Endothelial cell of umbilical vein (primary cell): ENCODE data around the gene ANKRD13D. TPM values are rescaled to one million over a fixed set of nuclear protein-coding genes. Genes with fewer than 3 reads are reported as not detected.

Experiments
- BruUV-seq: library from RNA; stranded (reverse); fragments of 400-500 nt; replicated peaks from 2 replicates; lab custom pipeline; 2021; lab: Mats Ljungman, UMichigan
- CTCF ChIA-PET: fragments of 300-600, 350-600 bp; sonication (Branson Sonifier 250); formaldehyde crosslinking; loops from one replicate; lab custom pipeline; 2021; ENCODE audit warnings: antibody characterized with exemption, inconsistent platforms; lab: Charles Lee
- POLR2A ChIA-PET: fragments of 300-600, 350-600 bp; sonication (Branson Sonifier 250); formaldehyde crosslinking; loops from one replicate; lab custom pipeline; 2021; ENCODE audit warnings: antibody characterized with exemption, inconsistent platforms; lab: Charles Lee
- DNase-seq: peaks from one replicate; pipeline ENCODE4 v3.0.0-alpha.2; 2011; ENCODE audit warnings: low read depth, low spot score
- FAIRE-seq: peaks from 2 replicates; lab custom pipeline; 2011; peaks lifted over from hg19 to GRCh38; lab: Jason Lieb, UNC
- H2AFZ ChIP-seq: 2 replicates; pipeline ENCODE4 v1.6.0; 2012; ENCODE audit warnings: low read depth, low read length, control low read depth, inconsistent platforms
- H3K27ac ChIP-seq: 2 replicates; pipeline ENCODE4 v1.5.1; 2011; ENCODE audit warnings: low read depth, mild to moderate bottlenecking, control low read depth, low read length, moderate library complexity; ENCODE audit not compliant: insufficient read depth
- H3K27me3 ChIP-seq, 2 experiments: 2 replicates each; pipeline versions ENCODE4 v1.6.0 to v1.6.1; 2011; ENCODE audit warnings: low read length in 2 of 2, mixed read lengths in 1 of 2; ENCODE audit not compliant: control insufficient read depth in 2 of 2, insufficient read depth in 2 of 2
- H3K36me3 ChIP-seq, 2 experiments: 2 replicates in 1 of 2; 3 replicates in 1 of 2; pipeline ENCODE4 v1.5.1; 2011; ENCODE audit warnings: low read length in 2 of 2, mild to moderate bottlenecking in 1 of 2, moderate library complexity in 1 of 2; ENCODE audit not compliant: control insufficient read depth in 2 of 2, insufficient read depth in 2 of 2; ENCODE audit errors: extremely low read depth in 1 of 2
- H3K4me1 ChIP-seq: 3 replicates; pipeline ENCODE4 v1.5.1; 2011; ENCODE audit warnings: mild to moderate bottlenecking, low read length; ENCODE audit not compliant: control insufficient read depth, insufficient read depth; ENCODE audit errors: extremely low read depth
- H3K4me2 ChIP-seq: 2 replicates; pipeline ENCODE4 v1.6.1; 2011; ENCODE audit warnings: low read length, control low read depth, mixed read lengths; ENCODE audit not compliant: insufficient read depth
- H3K4me3 ChIP-seq, 3 experiments: fragments of 200-600 bp in 1 of 3; sonication (generic), shearing (Covaris generic) in 1 of 3; replicated peaks in 1 of 3; 2 replicates each; pipeline ENCODE4 v1.5.1; 2011 to 2016; ENCODE audit warnings: control low read depth in 3 of 3, low read length in 3 of 3, mild to moderate bottlenecking in 2 of 3, inconsistent platforms in 1 of 3, low read depth in 1 of 3, moderate library complexity in 1 of 3; ENCODE audit not compliant: insufficient read depth in 1 of 3
- H3K79me2 ChIP-seq: 2 replicates; pipeline ENCODE4 v1.6.0; 2012; ENCODE audit warnings: low read length, inconsistent platforms; ENCODE audit not compliant: control insufficient read depth, insufficient read depth
- H3K9ac ChIP-seq: replicated peaks from 2 replicates; pipeline ENCODE3; 2011; ENCODE audit warnings: low read length, control low read depth; ENCODE audit not compliant: insufficient read depth; ENCODE audit errors: extremely low read depth
- H3K9me1 ChIP-seq: replicated peaks from 3 replicates; pipeline ENCODE4 v1.6.0; 2011; ENCODE audit warnings: mild to moderate bottlenecking, low read length; ENCODE audit not compliant: control insufficient read depth, insufficient read depth; ENCODE audit errors: extremely low read depth
- H3K9me3 ChIP-seq: replicated peaks from 2 replicates; pipeline ENCODE4 v1.5.1; 2012; ENCODE audit warnings: low read length, inconsistent platforms; ENCODE audit not compliant: control insufficient read depth, insufficient read depth
- H4K20me1 ChIP-seq: replicated peaks from 2 replicates; pipeline ENCODE3; 2011; ENCODE audit warnings: mild to moderate bottlenecking, low read length; ENCODE audit not compliant: control insufficient read depth, insufficient read depth; ENCODE audit errors: extremely low read depth
- GATA2 ChIP-seq: IDR thresholded peaks from 2 replicates; pipeline ENCODE4 v1.7.0; 2011; ENCODE audit warnings: low read depth, mild to moderate bottlenecking, moderate library complexity, mixed read lengths, low read length; ENCODE audit not compliant: insufficient read length, insufficient read depth
- MAX ChIP-seq: IDR thresholded peaks from 2 replicates; pipeline ENCODE4 v1.6.1; 2011; ENCODE audit not compliant: insufficient read depth, insufficient read length
- POLR2A ChIP-seq: IDR thresholded peaks from 2 replicates; pipeline ENCODE4 v1.6.1; 2012; ENCODE audit warnings: low read depth, mild to moderate bottlenecking, control low read depth, low read length
- dilution Hi-C: fragments of 300-500 bp; cut with MboI; formaldehyde crosslinking; loops from one replicate; pipeline ENCODE4 v1.15.0; 2019; ENCODE audit warnings: low sequenced_read_pairs; ENCODE audit not compliant: extremely low pct_ligation_motif_present
- intact Hi-C: fragments of 100-400 bp; cut with micrococcal nuclease; formaldehyde crosslinking; loops from one replicate; pipeline ENCODE4 v1.10.0; 2022
- polyA plus RNA-seq, 4 experiments: library from polyadenylated mRNA; depleted of rRNA in 3 of 4; stranded (reverse) in 3 of 4; unstranded in 1 of 4; fragments of >200 nt; gene quantifications; 2 replicates each; pipeline versions ENCODE4 v1.2.1 to v1.2.3, GENCODE V29; 2011 to 2012; ENCODE audit warnings: missing spikeins in 1 of 4
- total RNA-seq: library from RNA; stranded (reverse); gene quantifications from 2 replicates; pipeline ENCODE4 v1.2.3, GENCODE V29; 2021

ANKRD13D gene
- total and polyA plus RNA-seq, 2 donors (not counting 3 experiments of a cell fraction or from before 2014, with no cell fraction given): 43.5 to 57.5 TPM

DNA sequence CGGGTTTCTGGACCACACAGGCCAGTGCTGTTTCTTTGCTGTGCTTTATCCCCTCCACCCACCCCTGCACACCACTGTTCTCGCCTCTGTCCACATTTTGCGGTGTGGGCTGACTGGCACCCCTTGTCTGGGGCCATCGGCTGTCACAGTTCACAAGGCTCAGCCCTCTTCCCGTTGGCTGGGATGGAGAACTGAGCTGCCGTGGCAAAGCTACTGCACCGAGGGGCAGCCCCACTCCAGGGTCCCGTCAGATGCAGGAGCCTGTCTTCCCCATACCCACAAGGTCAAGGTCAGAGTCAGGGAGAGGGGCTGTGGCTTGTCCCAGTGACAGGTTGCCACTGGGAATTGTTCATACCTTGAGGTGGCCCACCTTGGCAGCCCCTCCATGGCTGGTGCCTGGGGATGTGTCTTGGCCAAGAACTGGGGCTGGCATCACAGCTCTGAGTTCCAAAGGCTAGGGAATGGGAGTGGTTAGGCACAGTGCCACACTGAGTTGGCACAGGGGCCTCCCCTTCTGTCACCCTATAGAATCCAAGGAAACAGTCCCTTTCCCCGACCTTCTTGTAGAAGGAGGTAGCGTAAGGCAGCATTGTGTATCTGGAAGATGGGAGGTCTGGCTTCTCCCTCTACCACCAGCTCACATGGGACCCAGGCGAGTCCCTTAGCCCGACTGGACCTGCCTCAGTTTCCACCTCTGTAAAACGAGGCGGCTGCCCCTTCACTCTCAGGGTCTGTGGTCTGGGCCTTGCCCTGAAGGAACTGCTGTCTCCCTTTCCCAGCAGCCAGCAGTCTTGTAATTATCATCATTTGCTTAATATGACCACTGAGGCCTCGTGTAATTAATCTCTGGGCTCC is 19.5 kb upstream of the ANKRD13D start:
- BruUV-seq: no TSS peak
- Histone ChIP-seq H3K9ac (peak overlapping the region; percentile 1), H3K4me3 (no peak overlapping the region), H3K79me2 (peaks cover 73% of the 10 kb centered on the region), H3K4me2 (peak overlapping the region; percentile 59), H3K27ac (no peak overlapping the region), H4K20me1 (no peaks in the 10 kb centered on the region), H3K9me3 (no peaks in the 10 kb centered on the region), H3K4me1 (peaks cover 32% of the 10 kb centered on the region), H3K36me3 (peaks cover 0 to 9% of the 10 kb centered on the region in 2 experiments), H2AFZ (no peak overlapping the region), H3K9me1 (no peaks in the 10 kb centered on the region), H3K27me3 (no peaks in the 10 kb centered on the region)
- dilution Hi-C loops: no loop called here
- intact Hi-C loops: loop anchor here (10.0 kb wide), 1 partner anchor 235 kb away; the partner anchor contains the start of genes CDK2AP2 and PITPNM1
- ChIA-PET CTCF (interaction anchor here (1.2 to 2.7 kb wide), 7 partner anchors 8 to 132 kb away, joined by 3 to 8 read pairs (median 6); partner anchors contain the start of genes ANKRD13D, PPP1CA and SSH3), POLR2A (interaction anchor here (0.5 to 0.7 kb wide), 2 partner anchors 14 to 63 kb away, joined by 4 to 5 read pairs; no protein-coding TSS in a partner anchor)
- no peak for FAIRE-seq
- peak; percentile 56 for TF ChIP-seq POLR2A
- TF ChIP-seq GATA2: no peak
- peak; percentile 24 for DNase-seq

- no TSS peak for BruUV-seq
- peak; percentile 89 for FAIRE-seq
- Histone ChIP-seq H3K9me3 (no peaks in the 10 kb centered on the region), H3K79me2 (peaks cover 82% of the 10 kb centered on the region), H3K9me1 (no peaks in the 10 kb centered on the region), H2AFZ (no peak overlapping the region), H3K27ac (no peak overlapping the region), H3K36me3 (peaks cover 0 to 9% of the 10 kb centered on the region in 2 experiments), H3K9ac (peak overlapping the region; percentile 1), H3K4me3 (no peak overlapping the region), H3K4me1 (peaks cover 32% of the 10 kb centered on the region), H3K27me3 (no peaks in the 10 kb centered on the region), H3K4me2 (peak overlapping the region; percentile 59), H4K20me1 (no peaks in the 10 kb centered on the region)
- peak; percentile 27 for DNase-seq
- TF ChIP-seq POLR2A (peak; percentile 42), MAX (no peak)
- CTCF ChIA-PET: interaction anchor here (1.0 to 2.7 kb wide), 10 partner anchors 7 to 189 kb away, joined by 3 to 12 read pairs (median 5); partner anchors contain the start of genes ANKRD13D, PPP1CA and SSH3
- intact Hi-C loops (no loop called here), dilution Hi-C loops (no loop called here)
- POLR2A ChIA-PET: interaction anchor here (0.5 kb wide), 1 partner anchor 62 kb away, joined by 5 read pairs; no protein-coding TSS in a partner anchor
Measured at GRCh38 chr11:67270256-67271204, 18.6 kb upstream of the ANKRD13D start.
